Muscle layer of colon (tissue), 2 donors: ENCODE data around the gene SCUBE3.

Source experiments
- H3K27ac ChIP-seq: one replicate; pipeline ENCODE4 v1.7.0; 2013; ENCODE audit warnings: low read depth, mild to moderate bottlenecking, low read length, moderate library complexity
- H3K27me3 ChIP-seq, 2 donors: one replicate each; pipeline ENCODE4 v1.7.0; 2013; ENCODE audit warnings: low read length in 2 of 2, mild to moderate bottlenecking in 2 of 2; ENCODE audit not compliant: insufficient read depth in 2 of 2, control insufficient read depth in 1 of 2
- H3K36me3 ChIP-seq: one replicate; pipeline ENCODE4 v1.7.0; 2013; ENCODE audit warnings: mild to moderate bottlenecking, low read length; ENCODE audit not compliant: insufficient read depth
- H3K4me1 ChIP-seq: one replicate; pipeline ENCODE4 v1.7.0; 2013; ENCODE audit warnings: mild to moderate bottlenecking, low read length; ENCODE audit not compliant: insufficient read depth
- H3K4me3 ChIP-seq, 2 donors: one replicate each; pipeline ENCODE4 v1.7.0; 2013; ENCODE audit warnings: low read length in 2 of 2, low read depth in 1 of 2, mild to moderate bottlenecking in 1 of 2, moderate library complexity in 1 of 2
- H3K9ac ChIP-seq: one replicate; pipeline ENCODE4 v1.7.0; 2013; ENCODE audit warnings: low read length
- H3K9me3 ChIP-seq: one replicate; pipeline ENCODE4 v1.7.0; 2013; ENCODE audit warnings: mild to moderate bottlenecking, low read length
- donor health status: abdominal sarcoma.
- donor health status: Adenocarcinoma of cecum.

Gene SCUBE3

GRCh38 chr6:35213824-35214756, at the start of gene SCUBE3:
Gene SCUBE3, plus strand, starts transcription at chr6:35213956. Its CDS starts 463 bp downstream, at chr6:35214419.
- peaks cover 24 to 51% of the 10 kb centered on the region in 2 donors for H3K27me3 ChIP-seq
- no peaks in the 10 kb centered on the region for H3K9me3 ChIP-seq
- no peak within 1 kb of the TSS for H3K27ac ChIP-seq
- peak within 1 kb of the TSS; percentile 58 to 77 for H3K4me3 ChIP-seq
- H3K9ac ChIP-seq, result no peak within 1 kb of the TSS
- no peaks in the 10 kb centered on the region for H3K36me3 ChIP-seq
- H3K4me1 ChIP-seq, result no peaks in the 10 kb centered on the region

- no peaks in the 10 kb centered on the region for H3K4me1 ChIP-seq
- no peaks in the 10 kb centered on the region for H3K9me3 ChIP-seq
These were observed 49.5 kb upstream of the SCUBE3 start for GRCh38 chr6:35164277-35164676.

GRCh38 chr6:35164868-35165267, 48.9 kb upstream of the SCUBE3 start:
- Histone ChIP-seq H3K9ac (no peak overlapping the region), H3K4me3 (no peak overlapping the region), H3K36me3 (no peaks in the 10 kb centered on the region), H3K27ac (no peak overlapping the region), H3K9me3 (no peaks in the 10 kb centered on the region), H3K27me3 (no peaks in the 10 kb centered on the region), H3K4me1 (no peaks in the 10 kb centered on the region)

More at GRCh38 chr6:35164277-35164676, 49.5 kb upstream of the SCUBE3 start:
- Histone ChIP-seq H3K27ac (no peak overlapping the region), H3K27me3 (no peaks in the 10 kb centered on the region), H3K36me3 (no peaks in the 10 kb centered on the region), H3K9ac (no peak overlapping the region), H3K4me3 (no peak overlapping the region)

- no peaks in the 10 kb centered on the region for H3K27me3 ChIP-seq
- H3K9me3 ChIP-seq, result no peaks in the 10 kb centered on the region
- H3K36me3 ChIP-seq, result no peaks in the 10 kb centered on the region
- no peaks in the 10 kb centered on the region for H3K4me1 ChIP-seq
- no peak overlapping the region for H3K27ac ChIP-seq
- no peak overlapping the region for H3K9ac ChIP-seq
- H3K4me3 ChIP-seq, result no peak overlapping the region
These were observed 48.1 kb upstream of the SCUBE3 start for GRCh38 chr6:35165630-35166071.

- no peak overlapping the region for H3K27ac ChIP-seq
- no peaks in the 10 kb centered on the region for H3K36me3 ChIP-seq
- H3K9me3 ChIP-seq, result no peaks in the 10 kb centered on the region
- no peak overlapping the region for H3K4me3 ChIP-seq
- no peaks in the 10 kb centered on the region for H3K4me1 ChIP-seq
- no peak overlapping the region for H3K9ac ChIP-seq
- H3K27me3 ChIP-seq, result no peaks in the 10 kb centered on the region
These were observed 47.6 kb upstream of the SCUBE3 start for GRCh38 chr6:35166116-35166515.

- Histone ChIP-seq H3K36me3 (no peaks in the 10 kb centered on the region), H3K9me3 (no peaks in the 10 kb centered on the region), H3K27me3 (no peaks in the 10 kb centered on the region), H3K4me3 (no peak overlapping the region), H3K27ac (no peak overlapping the region), H3K4me1 (no peaks in the 10 kb centered on the region), H3K9ac (no peak overlapping the region)
These were observed 47.2 kb upstream of the SCUBE3 start for GRCh38 chr6:35166520-35166919.

- H3K27ac ChIP-seq, result no peak overlapping the region
- no peaks in the 10 kb centered on the region for H3K4me1 ChIP-seq
- no peaks in the 10 kb centered on the region for H3K9me3 ChIP-seq
- no peak overlapping the region for H3K4me3 ChIP-seq
- no peaks in the 10 kb centered on the region for H3K36me3 ChIP-seq
- no peak overlapping the region for H3K9ac ChIP-seq
- no peaks in the 10 kb centered on the region for H3K27me3 ChIP-seq
These were observed 46.3 kb upstream of the SCUBE3 start for GRCh38 chr6:35167505-35167904.

- H3K27ac ChIP-seq, result no peak overlapping the region
- no peak overlapping the region for H3K4me3 ChIP-seq
- no peak overlapping the region for H3K9ac ChIP-seq
- no peaks in the 10 kb centered on the region for H3K27me3 ChIP-seq
- H3K4me1 ChIP-seq, result no peaks in the 10 kb centered on the region
- no peaks in the 10 kb centered on the region for H3K9me3 ChIP-seq
- H3K36me3 ChIP-seq, result no peaks in the 10 kb centered on the region
These were observed 45.3 kb upstream of the SCUBE3 start for GRCh38 chr6:35168461-35168861.

GRCh38 chr6:35170166-35170565, 43.6 kb upstream of the SCUBE3 start:
- Histone ChIP-seq H3K4me3 (no peak overlapping the region), H3K9me3 (no peaks in the 10 kb centered on the region), H3K27me3 (no peaks in the 10 kb centered on the region), H3K36me3 (no peaks in the 10 kb centered on the region), H3K4me1 (no peaks in the 10 kb centered on the region), H3K9ac (no peak overlapping the region), H3K27ac (no peak overlapping the region)

GRCh38 chr6:35170891-35171290, 42.9 kb upstream of the SCUBE3 start:
- no peaks in the 10 kb centered on the region for H3K4me1 ChIP-seq
- H3K27me3 ChIP-seq, result no peaks in the 10 kb centered on the region
- H3K27ac ChIP-seq, result no peak overlapping the region
- H3K36me3 ChIP-seq, result no peaks in the 10 kb centered on the region
- H3K4me3 ChIP-seq, result no peak overlapping the region
- H3K9me3 ChIP-seq, result no peaks in the 10 kb centered on the region
- no peak overlapping the region for H3K9ac ChIP-seq

GRCh38 chr6:35173044-35173426, 40.7 kb upstream of the SCUBE3 start:
- Histone ChIP-seq H3K4me1 (no peaks in the 10 kb centered on the region), H3K9ac (no peak overlapping the region)

More at GRCh38 chr6:35173044-35173426, 40.7 kb upstream of the SCUBE3 start:
- no peaks in the 10 kb centered on the region for H3K27me3 ChIP-seq
- no peaks in the 10 kb centered on the region for H3K36me3 ChIP-seq
- H3K27ac ChIP-seq, result no peak overlapping the region
- no peak overlapping the region for H3K4me3 ChIP-seq
- H3K9me3 ChIP-seq, result no peaks in the 10 kb centered on the region
